ENCODE measurements around the gene TRMT11.
"Not testable (repeated sequence)": the region's sequence is repeated elsewhere in the genome, so short reads cannot be mapped to it uniquely, and the experiment has no call there.

The TRMT11 gene

GRCh38 chr6:125994670-125995488, 8.5 kb downstream of the TRMT11 start:
- no peak for DNase-seq (ENCODE audit: low read depth in 2 of 2)

DNA sequence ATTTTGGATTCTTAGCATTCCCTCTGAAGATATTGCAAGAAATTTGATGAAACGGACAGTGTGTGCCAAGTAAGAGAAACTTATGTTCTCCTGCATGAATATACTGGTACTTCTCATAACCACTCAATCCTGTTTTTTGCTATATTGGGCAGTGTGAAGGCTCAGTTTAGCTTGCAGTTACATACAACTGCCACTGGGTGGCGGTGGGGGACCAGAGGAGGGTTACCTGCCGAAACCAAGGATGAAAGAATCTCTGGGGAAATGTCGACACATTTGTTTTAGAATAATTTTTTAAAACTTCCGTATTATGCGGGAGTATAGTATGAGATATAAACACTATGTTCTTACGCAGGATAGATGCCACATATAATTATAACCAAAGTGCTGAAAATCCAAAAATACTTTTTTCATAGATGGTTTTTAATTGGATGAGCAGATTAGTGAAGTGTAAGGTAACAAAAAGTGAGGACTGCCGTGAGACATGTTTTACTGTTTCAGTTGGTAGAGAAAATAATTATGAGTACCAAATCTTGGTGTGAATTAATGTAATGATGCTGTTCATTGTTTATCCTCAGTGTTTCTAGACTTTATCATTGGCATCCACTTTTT, 9.7 kb downstream of the TRMT11 start:
- peak; percentile 45 to 58 for DNase-seq (ENCODE audit: low read depth in 2 of 2)

- no peak for DNase-seq (ENCODE audit: low read depth in 2 of 2)
These were observed 16.7 kb downstream of the TRMT11 start for GRCh38 chr6:126002755-126003679.

GRCh38 chr6:126007800-126008199, 21.5 kb downstream of the TRMT11 start:
- DNase-seq (ENCODE audit: low read depth in 2 of 2), result no peak

DNA sequence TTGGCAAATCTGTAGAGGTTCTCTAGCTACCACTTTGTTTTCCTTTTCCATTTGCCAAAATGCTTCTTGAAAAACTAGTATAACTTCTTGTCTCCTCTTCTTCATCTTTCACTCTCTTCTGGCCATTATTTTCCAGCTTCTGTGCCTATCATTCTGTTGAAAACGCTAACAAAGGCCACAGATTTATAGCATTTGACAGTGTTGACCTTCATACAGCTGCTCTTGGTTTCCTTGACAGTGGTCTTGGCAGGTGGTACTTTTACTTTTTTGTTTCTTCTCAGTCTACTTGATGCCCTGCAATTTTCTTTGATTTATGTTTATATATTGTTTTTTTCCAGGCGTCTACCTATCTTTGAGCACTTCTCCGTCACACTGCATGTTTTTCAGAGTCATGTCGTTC, 23.7 kb downstream of the TRMT11 start:
- no peak for DNase-seq (ENCODE audit: low read depth in 2 of 2)

DNA sequence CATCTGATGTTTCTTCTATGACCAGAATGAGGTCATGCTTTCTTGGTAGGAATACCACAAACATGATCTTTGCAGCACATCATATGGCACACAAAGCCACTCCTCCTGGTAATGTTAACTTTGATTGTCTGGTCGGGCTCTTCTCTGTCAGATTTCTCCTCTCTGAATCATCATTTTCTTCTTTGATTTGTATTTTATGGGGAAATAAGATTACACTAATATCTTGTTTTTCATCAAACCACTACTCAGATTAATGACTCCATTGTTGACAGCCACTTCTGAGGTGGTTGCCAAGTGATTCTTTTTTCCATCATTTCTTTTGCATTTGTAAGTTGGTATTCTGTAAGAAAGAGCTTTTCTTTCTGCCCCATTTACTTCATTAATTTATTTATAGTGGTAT, 29.5 kb downstream of the TRMT11 start:
- no peak for DNase-seq (ENCODE audit: low read depth in 2 of 2)

GRCh38 chr6:126016591-126016990, 30.3 kb downstream of the TRMT11 start:
- DNase-seq (ENCODE audit: low read depth in 2 of 2), result no peak

- DNase-seq (ENCODE audit: low read depth in 2 of 2), result no peak
These were observed 31.3 kb downstream of the TRMT11 start for GRCh38 chr6:126017668-126018067.

DNA sequence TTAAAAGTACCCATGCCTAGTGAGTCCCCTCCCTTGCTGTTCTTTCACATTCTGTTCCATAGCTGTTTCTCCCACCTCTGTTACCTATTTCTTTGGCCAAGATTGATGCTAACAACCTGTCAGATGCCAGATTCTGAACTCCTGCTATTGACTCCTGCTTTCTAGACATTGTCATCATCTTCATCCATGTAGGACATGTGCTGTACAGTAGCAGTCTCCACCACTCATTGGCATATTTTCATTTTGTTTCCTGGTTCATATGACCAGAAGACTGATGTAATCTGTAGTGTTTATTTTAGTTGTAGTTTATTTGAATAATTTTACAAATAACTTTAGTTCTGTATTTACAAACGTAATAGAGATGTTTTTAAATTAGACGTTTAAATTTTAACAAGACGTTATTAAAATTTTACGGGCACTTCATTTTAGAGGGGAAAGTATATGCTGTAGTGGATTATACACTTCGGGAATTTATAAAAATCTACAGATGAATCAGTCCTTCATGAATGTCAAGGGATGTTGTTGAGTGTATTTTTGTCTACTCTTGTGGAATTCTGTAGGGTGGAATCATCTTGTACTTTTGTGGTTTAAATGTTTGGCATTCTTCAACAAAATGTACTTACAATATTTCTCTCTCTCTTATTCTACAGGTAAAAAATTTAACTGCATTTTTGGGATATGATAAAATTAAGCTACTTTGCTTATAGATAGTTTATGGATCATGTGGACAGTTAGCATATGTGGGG, 34.1 kb downstream of the TRMT11 start:
- DNase-seq (ENCODE audit: low read depth in 2 of 2), result no peak

DNA sequence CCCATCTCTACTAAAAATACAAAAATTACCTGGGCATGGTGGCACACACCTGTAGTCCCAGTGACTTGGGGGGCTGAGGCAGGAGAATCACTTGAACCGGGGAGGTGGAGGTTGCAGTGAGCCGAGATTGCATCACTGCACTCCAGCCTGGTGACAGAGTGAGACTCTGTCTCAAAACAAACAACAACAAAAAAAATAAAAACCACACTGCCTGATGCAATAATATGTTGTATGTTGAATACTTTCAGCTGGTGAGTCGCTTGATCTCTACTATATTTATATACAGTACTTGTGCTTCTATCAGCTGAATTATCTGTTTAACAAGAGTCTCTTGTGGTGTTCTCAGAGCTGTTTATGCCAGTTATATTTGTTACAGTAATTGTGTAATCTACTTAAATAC, 37.1 kb downstream of the TRMT11 start:
- DNase-seq (ENCODE audit: low read depth in 2 of 2), result not testable (repeated sequence)

- DNase-seq (ENCODE audit: low read depth in 2 of 2), result no peak
These were observed 39.7 kb downstream of the TRMT11 start for GRCh38 chr6:126026001-126026400.

- no peak for DNase-seq (ENCODE audit: low read depth in 2 of 2)
These were observed 41.3 kb downstream of the TRMT11 start for GRCh38 chr6:126027601-126028000.

GRCh38 chr6:126030045-126030444, 43.7 kb downstream of the TRMT11 start:
- no peak for DNase-seq (ENCODE audit: low read depth in 2 of 2)

DNA sequence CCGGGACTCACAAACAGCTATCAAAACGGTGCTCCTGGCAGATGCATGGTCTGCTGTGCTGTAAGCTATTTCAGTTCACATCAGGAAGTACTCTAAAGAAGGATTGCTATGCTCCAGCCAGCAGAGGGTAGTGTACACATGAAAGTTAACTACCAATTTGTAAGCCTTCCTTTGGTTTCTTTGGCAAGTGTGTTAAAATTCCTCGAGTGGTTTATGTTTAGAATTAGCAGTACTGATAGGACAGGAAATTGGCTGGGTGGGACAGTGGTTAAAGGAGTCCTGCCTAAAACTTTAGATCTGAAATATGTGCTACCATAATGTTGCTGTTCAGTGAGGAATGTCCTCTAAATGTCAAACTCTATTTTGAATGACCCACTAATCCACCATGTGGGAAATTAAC, 47.4 kb downstream of the TRMT11 start:
- DNase-seq (ENCODE audit: low read depth in 2 of 2), result no peak

- no peak for DNase-seq (ENCODE audit: low read depth in 2 of 2)
These were observed 48.3 kb downstream of the TRMT11 start for GRCh38 chr6:126034656-126035055.

GRCh38 chr6:126035764-126036163, 49.4 kb downstream of the TRMT11 start:
- no peak for DNase-seq (ENCODE audit: low read depth in 2 of 2)

DNA sequence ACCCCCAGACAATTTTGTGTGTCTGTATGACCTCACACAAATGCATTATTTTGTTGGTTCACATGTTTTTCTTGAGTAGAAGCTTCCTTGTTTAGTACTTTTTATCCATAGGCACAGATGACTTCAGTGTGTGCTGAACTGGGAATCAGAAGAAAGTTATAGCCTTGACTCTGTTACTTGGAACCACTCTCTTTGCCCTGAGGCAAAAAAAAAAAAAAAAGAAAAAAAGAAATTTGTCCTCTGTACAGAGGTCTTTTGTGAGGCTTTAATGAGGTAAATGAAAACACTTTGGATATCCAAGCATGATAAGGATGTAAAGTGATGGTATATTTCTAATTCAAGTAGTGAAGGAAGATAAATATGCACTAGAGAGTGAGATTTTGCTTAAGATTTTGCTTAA, 51.9 kb downstream of the TRMT11 start:
- DNase-seq (ENCODE audit: low read depth in 2 of 2), result no peak

DNA sequence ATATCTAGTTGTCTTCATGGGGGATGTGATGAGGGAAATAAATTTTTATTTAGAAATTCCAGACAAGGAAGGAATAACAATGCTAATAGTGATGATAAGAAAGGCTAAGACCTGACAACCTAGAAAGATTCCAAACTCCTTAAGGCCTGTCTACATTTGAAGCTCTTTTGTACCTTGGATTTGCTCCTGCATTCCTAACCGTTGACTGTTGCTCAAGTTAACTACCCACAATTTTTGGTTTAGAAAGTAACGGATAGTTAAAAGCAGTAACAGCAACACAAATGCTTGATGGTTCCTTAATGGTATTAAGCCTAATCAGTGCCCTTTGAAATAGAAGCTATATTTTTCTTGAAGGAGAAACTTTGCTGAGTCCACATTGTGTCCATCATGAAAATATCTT, 52.9 kb downstream of the TRMT11 start:
- DNase-seq (ENCODE audit: low read depth in 2 of 2), result no peak

DNA sequence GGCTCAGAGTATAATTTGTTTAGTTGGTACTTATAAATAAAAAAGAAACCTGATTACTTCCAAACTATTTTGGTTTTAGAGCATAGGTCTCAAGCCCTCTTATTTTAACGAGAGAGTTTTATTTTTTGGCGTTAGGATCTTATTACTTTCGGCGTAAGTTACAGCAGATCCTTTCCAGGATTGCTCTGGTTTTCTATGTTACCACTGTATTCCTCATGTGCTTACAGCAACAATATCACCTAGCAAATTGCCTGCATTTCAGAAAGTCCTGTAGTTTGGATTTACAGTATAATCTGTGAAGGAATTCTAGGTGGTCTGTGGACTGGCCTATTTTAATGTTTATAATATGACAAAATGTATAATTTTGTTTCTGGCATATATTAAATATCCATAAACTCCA, 54.1 kb downstream of the TRMT11 start:
- DNase-seq (ENCODE audit: low read depth in 2 of 2), result no peak

DNA sequence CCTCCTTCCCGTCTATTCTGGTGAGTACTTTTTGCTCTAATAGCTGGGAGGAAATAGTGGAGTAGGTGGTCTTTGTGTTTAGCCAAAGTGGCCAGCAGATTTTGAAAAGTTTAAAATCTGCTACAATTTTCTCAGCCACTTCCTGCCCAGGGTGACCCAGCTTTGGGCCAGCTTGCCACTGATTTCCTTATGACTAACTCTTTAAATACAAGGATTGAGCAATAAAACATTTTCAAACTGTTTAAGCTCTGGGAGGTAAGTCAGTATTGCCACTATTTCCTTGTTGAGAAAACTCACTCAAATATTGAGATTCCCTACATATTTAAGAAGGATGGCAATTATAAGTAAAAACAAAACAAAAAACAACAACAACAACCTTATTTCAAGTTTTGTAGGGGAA, 54.5 kb downstream of the TRMT11 start:
- DNase-seq (ENCODE audit: low read depth in 2 of 2), result no peak

DNA sequence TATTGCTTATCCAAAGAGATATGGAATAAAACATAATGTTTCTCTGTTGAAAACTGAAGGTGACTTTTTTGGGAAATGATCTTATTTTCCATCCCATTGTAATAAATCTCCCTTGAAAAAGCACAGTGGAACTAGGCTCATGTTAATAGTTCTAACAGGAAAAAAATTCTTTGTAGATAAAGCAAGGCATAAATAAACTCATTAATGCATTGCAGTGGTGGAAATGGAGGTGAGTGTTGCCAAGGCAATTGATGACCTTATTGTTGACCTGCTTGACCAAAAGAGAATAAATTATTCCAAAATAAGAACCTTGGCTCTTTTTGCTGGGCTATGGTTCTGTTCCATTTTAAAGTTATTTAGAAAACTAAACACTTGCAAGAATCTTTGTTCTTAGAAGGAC, 55.2 kb downstream of the TRMT11 start:
- DNase-seq (ENCODE audit: low read depth in 2 of 2), result no peak

DNA sequence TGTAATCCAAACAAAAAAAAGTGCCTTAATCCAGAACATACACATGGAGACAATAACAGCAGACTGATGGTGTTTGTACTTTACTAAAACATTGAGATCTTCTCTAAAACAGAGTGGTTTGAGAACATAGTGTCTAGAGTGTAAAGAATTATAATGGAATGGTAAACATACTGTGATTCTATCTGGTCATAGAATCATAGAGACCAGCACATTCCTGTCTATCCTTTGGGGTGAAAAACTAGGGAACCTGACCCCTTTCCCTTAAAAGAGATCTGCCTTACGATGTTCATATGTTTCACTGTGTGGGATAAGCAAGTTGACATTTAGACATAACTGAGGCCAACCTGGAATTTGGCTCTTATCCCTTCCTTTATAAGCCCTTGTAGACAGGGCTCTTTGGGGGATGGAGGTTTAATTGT, 55.7 kb downstream of the TRMT11 start:
- DNase-seq (ENCODE audit: low read depth in 2 of 2), result no peak
